GM20000 (cell line): ENCODE results near the gene COL20A1.
"Not testable (repeated sequence)": the region's sequence is repeated elsewhere in the genome, so short reads cannot be mapped to it uniquely, and the experiment has no call there.

ENCODE experiments used
- DNase-seq: peaks from one replicate; pipeline ENCODE4 v3.0.0; 2012; ENCODE audit warnings: low spot score
- TF ChIP-seq, protein P1 (sequence below): IDR thresholded peaks from 2 replicates; pipeline ENCODE4 v1.5.1; 2012; ENCODE audit warnings: mild to moderate bottlenecking, control low read depth; ENCODE audit errors: extremely low read depth, missing control alignments

The COL20A1 gene

DNA sequence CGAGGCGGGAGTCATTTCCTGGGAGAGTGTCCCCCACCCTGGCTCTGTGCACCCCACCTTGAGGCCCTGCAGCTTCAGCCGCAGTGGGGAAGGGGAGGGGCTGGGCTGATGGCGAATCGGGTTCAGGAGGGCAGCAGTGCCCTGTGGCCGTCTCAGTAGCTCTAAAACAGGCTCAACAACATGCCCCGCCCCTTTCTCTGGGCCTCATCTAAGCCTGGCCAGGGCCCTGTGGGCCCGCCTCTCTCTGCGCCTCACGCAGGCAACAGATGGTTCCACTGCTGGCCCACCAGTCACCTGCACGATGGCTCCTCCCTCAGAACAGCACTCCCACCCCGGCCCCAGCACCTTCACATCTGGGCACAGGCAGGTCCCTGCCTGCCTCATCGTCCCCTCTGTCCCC, 38.0 kb downstream of the COL20A1 start:
- TF ChIP-seq, protein P1, sequence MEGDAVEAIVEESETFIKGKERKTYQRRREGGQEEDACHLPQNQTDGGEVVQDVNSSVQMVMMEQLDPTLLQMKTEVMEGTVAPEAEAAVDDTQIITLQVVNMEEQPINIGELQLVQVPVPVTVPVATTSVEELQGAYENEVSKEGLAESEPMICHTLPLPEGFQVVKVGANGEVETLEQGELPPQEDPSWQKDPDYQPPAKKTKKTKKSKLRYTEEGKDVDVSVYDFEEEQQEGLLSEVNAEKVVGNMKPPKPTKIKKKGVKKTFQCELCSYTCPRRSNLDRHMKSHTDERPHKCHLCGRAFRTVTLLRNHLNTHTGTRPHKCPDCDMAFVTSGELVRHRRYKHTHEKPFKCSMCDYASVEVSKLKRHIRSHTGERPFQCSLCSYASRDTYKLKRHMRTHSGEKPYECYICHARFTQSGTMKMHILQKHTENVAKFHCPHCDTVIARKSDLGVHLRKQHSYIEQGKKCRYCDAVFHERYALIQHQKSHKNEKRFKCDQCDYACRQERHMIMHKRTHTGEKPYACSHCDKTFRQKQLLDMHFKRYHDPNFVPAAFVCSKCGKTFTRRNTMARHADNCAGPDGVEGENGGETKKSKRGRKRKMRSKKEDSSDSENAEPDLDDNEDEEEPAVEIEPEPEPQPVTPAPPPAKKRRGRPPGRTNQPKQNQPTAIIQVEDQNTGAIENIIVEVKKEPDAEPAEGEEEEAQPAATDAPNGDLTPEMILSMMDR: no peak
- DNase-seq: no peak

DNA sequence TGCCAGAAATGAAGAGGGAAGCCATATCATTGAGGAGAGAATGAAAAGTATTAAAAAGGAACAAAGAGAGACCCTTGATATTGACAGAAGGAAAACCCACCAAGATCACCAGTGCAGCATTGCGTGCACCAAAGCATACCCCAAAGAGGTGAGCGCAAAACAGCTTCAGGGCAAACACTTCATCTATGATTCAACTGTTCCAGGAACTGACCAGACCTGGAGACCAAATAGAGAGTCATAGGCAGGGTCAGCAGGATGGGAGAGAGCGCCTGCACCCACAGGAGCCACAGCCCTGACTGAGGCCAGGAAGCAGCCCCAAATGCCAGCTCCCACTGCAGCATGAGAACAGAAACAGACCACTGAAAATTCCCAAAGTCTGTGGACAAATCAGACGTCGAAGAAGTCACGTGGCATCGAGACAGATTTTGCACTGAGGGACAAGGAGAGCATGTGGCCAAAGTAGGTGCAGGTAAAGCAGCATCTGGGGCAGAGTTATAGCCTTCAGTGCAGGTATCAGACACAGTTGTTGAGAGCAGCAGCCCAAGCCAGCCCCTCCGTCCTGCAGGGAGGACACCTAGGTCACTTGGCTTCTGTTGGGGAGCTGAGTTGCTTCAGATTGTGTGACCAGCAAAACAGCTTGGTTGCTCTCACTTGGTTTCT, 38.9 kb downstream of the COL20A1 start:
- TF ChIP-seq, protein P1: no peak
- DNase-seq: no peak

DNA sequence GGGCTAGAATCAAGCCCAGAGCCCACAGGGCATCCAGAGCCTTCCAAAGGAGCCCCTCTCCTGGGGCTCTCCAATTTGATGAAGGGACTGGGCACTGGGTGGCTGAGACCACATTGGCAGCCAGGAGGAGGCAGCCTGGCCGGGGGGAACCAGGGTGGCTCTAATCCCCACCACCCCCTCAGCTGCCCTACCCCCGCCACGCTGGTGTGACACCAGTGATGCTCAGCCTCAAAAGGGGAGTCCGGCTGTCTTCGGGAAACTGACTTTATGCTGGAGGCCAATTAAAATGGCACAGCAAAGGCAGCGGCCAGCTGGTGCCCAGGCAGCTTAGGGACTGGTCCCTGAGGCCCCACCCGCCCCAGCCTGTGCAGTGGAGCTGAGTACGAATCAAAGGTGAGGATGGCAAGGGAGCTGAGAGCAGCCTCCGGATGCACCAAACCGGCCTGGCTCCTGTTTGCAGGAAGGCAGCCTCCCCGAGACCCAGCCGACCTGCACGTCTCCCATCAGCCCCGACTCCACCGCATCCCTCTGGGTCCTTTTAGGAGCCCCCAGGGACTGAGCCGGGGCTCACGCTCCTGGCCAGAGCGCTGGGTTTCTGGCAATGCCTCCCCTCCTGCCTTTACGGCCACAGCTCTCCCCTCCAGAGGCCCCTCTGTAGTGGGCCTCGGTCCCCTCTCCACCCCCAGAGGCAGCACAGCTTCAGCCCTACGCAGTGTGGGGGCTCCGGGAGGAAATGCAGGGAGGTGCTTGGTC, 39.7 kb downstream of the COL20A1 start:
- no peak for DNase-seq
- TF ChIP-seq, protein P1: no peak

DNA sequence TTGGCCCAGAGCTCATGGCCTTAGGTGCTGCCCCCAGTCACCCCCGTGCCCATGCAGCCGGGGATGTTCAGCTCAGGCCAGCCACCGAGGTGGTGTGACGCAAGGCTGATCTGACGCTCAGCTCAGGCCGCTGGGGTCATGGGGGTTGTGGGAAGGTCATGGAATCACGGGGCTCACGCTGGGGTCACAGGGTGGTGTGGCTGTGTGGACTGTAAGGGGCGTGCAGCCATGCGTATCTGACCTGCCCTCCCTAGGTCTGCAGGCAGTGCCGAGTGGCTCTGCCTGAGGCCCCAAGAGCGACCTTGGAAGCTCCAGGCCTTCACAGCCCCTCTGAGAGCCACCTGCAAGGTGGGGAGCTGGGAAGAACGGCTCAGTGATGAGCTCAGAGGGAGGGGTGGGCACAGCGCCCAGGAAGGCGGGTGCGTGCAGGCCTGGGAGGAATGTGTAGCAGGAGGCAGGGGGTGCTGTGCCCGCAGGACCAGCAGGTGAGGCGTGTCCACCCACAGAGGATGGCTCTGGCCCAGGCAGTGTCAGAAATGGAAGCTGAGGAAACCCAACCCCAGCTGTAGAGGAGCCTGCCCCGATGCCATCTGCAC, 40.4 kb downstream of the COL20A1 start:
- DNase-seq: no peak
- TF ChIP-seq, protein P1: no peak

DNA sequence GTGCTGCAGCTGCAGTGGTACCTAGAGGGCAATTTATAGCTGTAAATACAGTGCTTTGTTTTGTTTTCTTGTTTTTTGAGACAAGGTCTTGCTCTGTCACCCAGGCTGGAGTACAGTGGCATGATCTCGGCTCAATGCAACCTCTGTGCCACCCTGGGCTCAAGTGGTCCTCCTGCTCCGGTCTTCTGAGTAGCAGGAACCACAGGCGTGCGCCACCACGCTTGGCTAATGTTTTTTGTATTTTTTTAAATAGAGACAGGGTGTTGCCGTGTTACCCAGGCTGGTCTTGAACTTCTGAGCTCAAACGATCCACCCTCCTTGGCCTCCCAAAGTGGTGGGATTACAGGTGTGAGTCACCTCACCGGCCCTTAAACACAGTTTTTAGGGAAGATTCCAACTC, 41.4 kb downstream of the COL20A1 start:
- TF ChIP-seq, protein P1: no peak

DNA sequence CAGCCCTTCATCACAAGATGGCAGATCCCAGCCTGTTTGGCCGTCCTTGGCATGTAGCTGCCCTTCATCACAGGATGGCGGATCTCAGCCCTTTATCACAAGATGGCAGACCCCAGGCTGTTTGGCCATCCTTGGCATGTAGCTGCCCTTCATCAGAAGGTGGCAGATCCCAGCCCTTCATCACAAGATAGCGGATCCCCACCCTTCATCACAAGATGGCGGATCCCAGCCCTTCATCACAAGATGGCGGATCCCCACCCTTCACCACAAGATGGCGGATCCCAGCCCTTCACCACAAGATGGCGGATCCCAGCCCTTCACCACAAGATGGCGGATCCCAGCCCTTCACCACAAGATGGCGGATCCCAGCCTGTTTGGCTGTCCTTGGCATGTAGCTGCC, 42.1 kb downstream of the COL20A1 start:
- not testable (repeated sequence) for DNase-seq

More for the DNA sequence above, 41.4 kb downstream of the COL20A1 start:
- DNase-seq: no peak

DNA sequence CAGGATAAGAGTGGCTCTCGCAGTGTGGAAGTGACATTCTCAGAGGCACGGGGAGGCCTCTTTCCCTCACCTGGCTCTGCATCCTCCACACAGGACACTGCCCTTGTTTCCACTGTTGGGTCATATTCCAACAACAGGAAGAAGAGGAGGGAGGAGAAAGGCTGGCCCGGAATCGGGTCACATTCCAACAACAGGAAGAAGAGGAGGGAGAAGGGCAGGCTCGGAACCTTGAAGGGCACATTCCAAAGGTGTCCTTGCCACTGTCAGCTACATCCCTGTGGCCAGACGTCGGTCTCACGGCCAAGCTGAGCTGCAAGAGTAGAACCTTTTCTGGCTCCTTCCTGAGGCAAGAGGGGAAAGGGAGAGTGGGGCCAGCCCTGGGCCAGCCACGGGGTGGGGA, 42.7 kb downstream of the COL20A1 start:
- DNase-seq: no peak
- TF ChIP-seq, protein P1: no peak
